ENCODE data around the gene LENG1. TPM values are rescaled to one million over a fixed set of nuclear protein-coding genes. Genes with fewer than 3 reads are reported as not detected.

LENG1 gene
- total RNA-seq, 1 experiment from 2014 or later: 7.6 TPM

GRCh38 chr19:54203151-54203611 is 43.7 kb upstream of the LENG1 start:
- Histone ChIP-seq H3K27ac (ENCODE audit: low read depth, low read length) (no peak overlapping the region), H3K4me1 (ENCODE audit: control insufficient read depth in 1 of 2, insufficient read depth in 2 of 2, low read length in 2 of 2) (peaks cover 9 to 51% of the 10 kb centered on the region in 2 experiments), H3K9me2 (ENCODE audit: insufficient read depth) (no peaks in the 10 kb centered on the region), H3K4me2 (ENCODE audit: low read length) (peak overlapping the region; percentile 97), H3K36me3 (ENCODE audit: control insufficient read depth in 1 of 2, insufficient read depth in 2 of 2, low read length in 2 of 2) (peaks cover 54 to 71% of the 10 kb centered on the region in 2 experiments), H4K20me1 (ENCODE audit: insufficient read depth) (peaks cover 64% of the 10 kb centered on the region; the same call in 1 of the 2 replicates), H3K79me2 (ENCODE audit: insufficient read depth, low read length) (peaks cover 78% of the 10 kb centered on the region), H3K4me3 (replicated peaks in 1 of 2; ENCODE audit: low read depth in 1 of 2, low read length in 2 of 2) (0 out of 4 replicates have a peak overlapping the region, but pooled peaks of 1 of the 2 experiments have one; percentile 8), H3K27me3 (ENCODE audit: insufficient read depth, low read length) (no peaks in the 10 kb centered on the region), H3K9me3 (ENCODE audit: control insufficient read depth in 1 of 2, insufficient read depth in 1 of 2, low read depth in 1 of 2, low read length in 2 of 2) (no peaks in the 10 kb centered on the region), H3K9ac (ENCODE audit: low read length) (peak overlapping the region; percentile 99), H2AFZ (ENCODE audit: low read depth, low read length, poor library complexity, severe bottlenecking) (no peak overlapping the region)
- TF ChIP-seq SRF (IDR thresholded peaks at IDR 0.05; ENCODE audit: low read depth) (no peak), ZNF274 (IDR thresholded peaks at IDR 0.05; ENCODE audit: low read depth, low read length) (no peak), CEBPB (IDR thresholded peaks at IDR 0.05; ENCODE audit: low read depth) (no peak), SP1 (IDR thresholded peaks at IDR 0.05; ENCODE audit: low read depth) (no peak), ZFX (IDR thresholded peaks at IDR 0.05) (no peak), FOSL1 (IDR thresholded peaks at IDR 0.05; ENCODE audit: low read depth) (no peak), MAX (IDR thresholded peaks at IDR 0.05) (no peak), POLR2AphosphoS5 (IDR thresholded peaks at IDR 0.05; ENCODE audit: low read depth, low read length) (no peak), SIN3A (IDR thresholded peaks at IDR 0.05; ENCODE audit: low read depth) (no peak)
- DNase-seq (ENCODE audit: low read depth, low spot score) (no peak), ATAC-seq (no peak)
- intact Hi-C loops (cut with micrococcal nuclease): no loop called here
- RAD21 ChIA-PET (ENCODE audit: low non-redundant PET in 1 of 2, low total read pairs in 2 of 2, uncharacterized antibody in 2 of 2, unreplicated experiment in 2 of 2): no interaction called here
- CTCF ChIA-PET: no interaction called here
- no TSS peak for BruUV-seq (replicated peaks)
- POLR2A ChIA-PET: interaction anchor here (5.7 kb wide), 1 partner anchor 14 kb away, joined by 126 read pairs; the partner anchor contains the start of genes MBOAT7 and TSEN34

- intact Hi-C loops (cut with micrococcal nuclease): no loop called here
- H2AFZ ChIP-seq (ENCODE audit: low read depth, low read length, poor library complexity, severe bottlenecking): no peak overlapping the region
- H3K36me3 ChIP-seq (ENCODE audit: control insufficient read depth in 1 of 2, insufficient read depth in 2 of 2, low read length in 2 of 2): peaks cover 48 to 59% of the 10 kb centered on the region in 2 experiments
- H4K20me1 ChIP-seq (ENCODE audit: insufficient read depth): peaks cover 54% of the 10 kb centered on the region; the same call in 1 of the 2 replicates
- ATAC-seq (no peak), DNase-seq (ENCODE audit: low read depth, low spot score) (no peak)
- H3K79me2 ChIP-seq (ENCODE audit: insufficient read depth, low read length): peaks cover 68% of the 10 kb centered on the region
- no TSS peak for BruUV-seq (replicated peaks)
- no peaks in the 10 kb centered on the region for H3K9me3 ChIP-seq (ENCODE audit: control insufficient read depth in 1 of 2, insufficient read depth in 1 of 2, low read depth in 1 of 2, low read length in 2 of 2)
- ChIA-PET CTCF (no interaction called here), RAD21 (ENCODE audit: low non-redundant PET in 1 of 2, low total read pairs in 2 of 2, uncharacterized antibody in 2 of 2, unreplicated experiment in 2 of 2) (no interaction called here), POLR2A (interaction anchor here (4.2 to 5.7 kb wide), 2 partner anchors 13 to 65 kb away, joined by 26 to 126 read pairs; partner anchors contain the start of genes CNOT3, MBOAT7 and TSEN34)
- no peaks in the 10 kb centered on the region for H3K27me3 ChIP-seq (ENCODE audit: insufficient read depth, low read length)
- H3K9ac ChIP-seq (ENCODE audit: low read length): peak overlapping the region; percentile 99
- peak overlapping the region; percentile 81 for H3K27ac ChIP-seq (ENCODE audit: low read depth, low read length)
- H3K9me2 ChIP-seq (ENCODE audit: insufficient read depth): no peaks in the 10 kb centered on the region
- H3K4me1 ChIP-seq (ENCODE audit: control insufficient read depth in 1 of 2, insufficient read depth in 2 of 2, low read length in 2 of 2): peaks cover 9 to 42% of the 10 kb centered on the region in 2 experiments
- H3K4me2 ChIP-seq (ENCODE audit: low read length): peak overlapping the region; percentile 97
- H3K4me3 ChIP-seq (replicated peaks in 1 of 2; ENCODE audit: low read depth in 1 of 2, low read length in 2 of 2): peak overlapping the region; percentile 83 to 99
- TF ChIP-seq EGR1 (IDR thresholded peaks at IDR 0.05; ENCODE audit: low read depth) (no peak), ZNF274 (IDR thresholded peaks at IDR 0.05; ENCODE audit: low read depth, low read length) (no peak), SP1 (IDR thresholded peaks at IDR 0.05; ENCODE audit: low read depth) (no peak), EZH2 (IDR thresholded peaks at IDR 0.05) (no peak), CTCF (IDR thresholded peaks at IDR 0.05 in 2 of 3, conservative IDR thresholded peaks at IDR 0.05 in 1 of 3; ENCODE audit: borderline replicate concordance in 1 of 3, insufficient read depth in 1 of 3, low read depth in 2 of 3, low read length in 2 of 3) (no peak), EZH2phosphoT487 (IDR thresholded peaks at IDR 0.05; ENCODE audit: borderline replicate concordance) (no peak), CBX3 (IDR thresholded peaks at IDR 0.05; ENCODE audit: low read depth) (no peak), RAD21 (IDR thresholded peaks at IDR 0.05; ENCODE audit: low read depth) (no peak), ELF1 (IDR thresholded peaks at IDR 0.05; ENCODE audit: borderline replicate concordance, low read depth) (no peak)
- TF ChIP-seq, protein P1, sequence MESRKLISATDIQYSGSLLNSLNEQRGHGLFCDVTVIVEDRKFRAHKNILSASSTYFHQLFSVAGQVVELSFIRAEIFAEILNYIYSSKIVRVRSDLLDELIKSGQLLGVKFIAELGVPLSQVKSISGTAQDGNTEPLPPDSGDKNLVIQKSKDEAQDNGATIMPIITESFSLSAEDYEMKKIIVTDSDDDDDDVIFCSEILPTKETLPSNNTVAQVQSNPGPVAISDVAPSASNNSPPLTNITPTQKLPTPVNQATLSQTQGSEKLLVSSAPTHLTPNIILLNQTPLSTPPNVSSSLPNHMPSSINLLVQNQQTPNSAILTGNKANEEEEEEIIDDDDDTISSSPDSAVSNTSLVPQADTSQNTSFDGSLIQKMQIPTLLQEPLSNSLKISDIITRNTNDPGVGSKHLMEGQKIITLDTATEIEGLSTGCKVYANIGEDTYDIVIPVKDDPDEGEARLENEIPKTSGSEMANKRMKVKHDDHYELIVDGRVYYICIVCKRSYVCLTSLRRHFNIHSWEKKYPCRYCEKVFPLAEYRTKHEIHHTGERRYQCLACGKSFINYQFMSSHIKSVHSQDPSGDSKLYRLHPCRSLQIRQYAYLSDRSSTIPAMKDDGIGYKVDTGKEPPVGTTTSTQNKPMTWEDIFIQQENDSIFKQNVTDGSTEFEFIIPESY (IDR thresholded peaks at IDR 0.05; ENCODE audit: extremely low read depth, insufficient replicate concordance, low read length): no peak
These were observed 42.5 kb upstream of the LENG1 start for GRCh38 chr19:54201980-54202379.

Measured in HCT116 (cell line).